ENCODE data around the gene ZNF200.
"Not testable (repeated sequence)": the region's sequence is repeated elsewhere in the genome, so short reads cannot be mapped to it uniquely, and the experiment has no call there.

The ZNF200 gene

GRCh38 chr16:3202903-3203539 is 31.9 kb downstream of the ZNF200 start:
- no peak for TF ChIP-seq CTCF (conservative IDR thresholded peaks at IDR 0.05; ENCODE audit: low read length)
- TF ChIP-seq EZH2phosphoT487 (IDR thresholded peaks at IDR 0.05; ENCODE audit: borderline replicate concordance) = no peak
- Histone ChIP-seq H3K36me3 (ENCODE audit: insufficient read depth, low read length) (no peaks in the 10 kb centered on the region), H3K79me2 (ENCODE audit: insufficient read depth, low read length) (no peaks in the 10 kb centered on the region), H4K20me1 (ENCODE audit: insufficient read depth, low read length, poor library complexity, severe bottlenecking) (no peaks in the 10 kb centered on the region), H3K4me1 (ENCODE audit: insufficient read depth, low read length, poor library complexity, severe bottlenecking) (no peaks in the 10 kb centered on the region), H2AFZ (ENCODE audit: low read length) (no peak overlapping the region), H3K27me3 (ENCODE audit: insufficient read depth, low read length, poor library complexity, severe bottlenecking) (no peaks in the 10 kb centered on the region), H3F3A (ENCODE audit: low read depth) (no peaks in the 10 kb centered on the region), H3K9me2 (replicated peaks; ENCODE audit: low read depth, low read length) (no peaks in the 10 kb centered on the region), H3K9ac (ENCODE audit: low read depth, low read length, poor library complexity, severe bottlenecking) (no peak overlapping the region), H3K9me3 (ENCODE audit: insufficient read depth, low read depth, low read length) (no peaks in the 10 kb centered on the region), H3K4me3 (ENCODE audit: low read length, poor library complexity, severe bottlenecking) (no peak overlapping the region), H3K4me2 (ENCODE audit: low read depth, low read length, poor library complexity, severe bottlenecking) (no peak overlapping the region)

GRCh38 chr16:3198334-3199072 is 36.5 kb downstream of the ZNF200 start:
- Histone ChIP-seq H4K20me1 (ENCODE audit: insufficient read depth, low read length, poor library complexity, severe bottlenecking) (no peaks in the 10 kb centered on the region), H3K4me1 (ENCODE audit: insufficient read depth, low read length, poor library complexity, severe bottlenecking) (no peaks in the 10 kb centered on the region), H3F3A (ENCODE audit: low read depth) (no peaks in the 10 kb centered on the region), H3K9me2 (replicated peaks; ENCODE audit: low read depth, low read length) (no peaks in the 10 kb centered on the region), H3K36me3 (ENCODE audit: insufficient read depth, low read length) (no peaks in the 10 kb centered on the region), H3K4me3 (ENCODE audit: low read length, poor library complexity, severe bottlenecking) (no peak overlapping the region), H3K9me3 (ENCODE audit: insufficient read depth, low read depth, low read length) (no peaks in the 10 kb centered on the region), H2AFZ (ENCODE audit: low read length) (no peak overlapping the region), H3K9ac (ENCODE audit: low read depth, low read length, poor library complexity, severe bottlenecking) (no peak overlapping the region), H3K4me2 (ENCODE audit: low read depth, low read length, poor library complexity, severe bottlenecking) (no peak overlapping the region), H3K79me2 (ENCODE audit: insufficient read depth, low read length) (no peaks in the 10 kb centered on the region), H3K27me3 (ENCODE audit: insufficient read depth, low read length, poor library complexity, severe bottlenecking) (no peaks in the 10 kb centered on the region)
- TF ChIP-seq CTCF (conservative IDR thresholded peaks at IDR 0.05; ENCODE audit: low read length) (no peak), EZH2phosphoT487 (IDR thresholded peaks at IDR 0.05; ENCODE audit: borderline replicate concordance) (no peak)

- not testable (repeated sequence) for H3K36me3 ChIP-seq (ENCODE audit: insufficient read depth, low read length); H3K4me2 ChIP-seq (ENCODE audit: low read depth, low read length, poor library complexity, severe bottlenecking); H2AFZ ChIP-seq (ENCODE audit: low read length); H3K79me2 ChIP-seq (ENCODE audit: insufficient read depth, low read length); H3K27me3 ChIP-seq (ENCODE audit: insufficient read depth, low read length, poor library complexity, severe bottlenecking); H3K4me1 ChIP-seq (ENCODE audit: insufficient read depth, low read length, poor library complexity, severe bottlenecking); H3K9me2 ChIP-seq (replicated peaks; ENCODE audit: low read depth, low read length); H3K9ac ChIP-seq (ENCODE audit: low read depth, low read length, poor library complexity, severe bottlenecking); H3K4me3 ChIP-seq (ENCODE audit: low read length, poor library complexity, severe bottlenecking); H3F3A ChIP-seq (ENCODE audit: low read depth); H4K20me1 ChIP-seq (ENCODE audit: insufficient read depth, low read length, poor library complexity, severe bottlenecking); H3K9me3 ChIP-seq (ENCODE audit: insufficient read depth, low read depth, low read length)
Observed at GRCh38 chr16:3197694-3198333, 37.1 kb downstream of the ZNF200 start.
